Activated naive CD4-positive, alpha-beta T cell treated with Interleukin-2 at 50 U/mL for 16 hours (primary cell): ENCODE measurements around the gene MYO3A.
"Not testable (repeated sequence)": the region's sequence is repeated elsewhere in the genome, so short reads cannot be mapped to it uniquely, and the experiment has no call there.

ENCODE experiments used
- DNase-seq: peaks from one replicate; pipeline ENCODE4 v3.0.0-alpha.2; 2020

MYO3A gene

GRCh38 chr10:26090026-26090425 lies 156.0 kb downstream of the MYO3A start:
- DNase-seq = no peak

GRCh38 chr10:26090762-26091161 lies 156.7 kb downstream of the MYO3A start:
- no peak for DNase-seq

GRCh38 chr10:26093229-26093628 lies 159.2 kb downstream of the MYO3A start:
- DNase-seq = no peak

- DNase-seq = no peak
Measured at GRCh38 chr10:26095781-26096180, 161.8 kb downstream of the MYO3A start.

GRCh38 chr10:26097549-26097948 lies 163.5 kb downstream of the MYO3A start:
- DNase-seq = not testable (repeated sequence)

- DNase-seq = no peak
Measured at GRCh38 chr10:26112532-26112931, 178.5 kb downstream of the MYO3A start.

- DNase-seq = no peak
Measured at GRCh38 chr10:26138613-26139012, 204.6 kb downstream of the MYO3A start.

- DNase-seq = no peak
Measured at GRCh38 chr10:26156019-26156418, 222.0 kb downstream of the MYO3A start.

- DNase-seq = no peak
Measured at GRCh38 chr10:26157734-26158133, 223.7 kb downstream of the MYO3A start.

GRCh38 chr10:26169466-26169865 lies 235.4 kb downstream of the MYO3A start:
- no peak for DNase-seq

- DNase-seq = no peak
Measured at GRCh38 chr10:26172131-26172530, 238.1 kb downstream of the MYO3A start.

- no peak for DNase-seq
Measured at GRCh38 chr10:26173837-26174236, 239.8 kb downstream of the MYO3A start.

GRCh38 chr10:26177341-26177740 lies 243.3 kb downstream of the MYO3A start:
- DNase-seq = no peak

GRCh38 chr10:26194275-26194674 lies 260.2 kb downstream of the MYO3A start:
- DNase-seq = no peak

GRCh38 chr10:26197248-26197647 lies 263.2 kb downstream of the MYO3A start:
- DNase-seq = no peak

- no peak for DNase-seq
Measured at GRCh38 chr10:26198119-26198518, 264.1 kb downstream of the MYO3A start.

- no peak for DNase-seq
Measured at GRCh38 chr10:26199841-26200240, 265.8 kb downstream of the MYO3A start.

- DNase-seq = no peak
Measured at GRCh38 chr10:26205223-26205622, 271.2 kb downstream of the MYO3A start.

GRCh38 chr10:26211781-26212444 lies 277.9 kb downstream of the MYO3A start:
- DNase-seq = no peak

- DNase-seq = no peak
Measured at GRCh38 chr10:26212511-26212910, 278.5 kb downstream of the MYO3A start.

- DNase-seq = no peak
Measured at GRCh38 chr10:26213157-26213800, 279.2 kb downstream of the MYO3A start.

- no peak for DNase-seq
Measured at GRCh38 chr10:26214004-26214403, 280.0 kb downstream of the MYO3A start.

GRCh38 chr10:26214551-26215395 lies 280.7 kb downstream of the MYO3A start:
- DNase-seq = no peak

- no peak for DNase-seq
Measured at GRCh38 chr10:26215396-26215934, 281.4 kb downstream of the MYO3A start.
